Endothelial cell of umbilical vein (primary cell): Measurements from ENCODE around the gene GNAQ. TPM values are rescaled to one million over a fixed set of nuclear protein-coding genes. Genes with fewer than 3 reads are reported as not detected.

ENCODE experiments used
- BruUV-seq: library from RNA; stranded (reverse); fragments of 400-500 nt; replicated peaks from 2 replicates; lab custom pipeline; 2021; lab: Mats Ljungman, UMichigan
- CTCF ChIA-PET: fragments of 300-600, 350-600 bp; sonication (Branson Sonifier 250); formaldehyde crosslinking; loops from one replicate; lab custom pipeline; 2021; ENCODE audit warnings: antibody characterized with exemption, inconsistent platforms; lab: Charles Lee
- POLR2A ChIA-PET: fragments of 300-600, 350-600 bp; sonication (Branson Sonifier 250); formaldehyde crosslinking; loops from one replicate; lab custom pipeline; 2021; ENCODE audit warnings: antibody characterized with exemption, inconsistent platforms; lab: Charles Lee
- DNase-seq: peaks from one replicate; pipeline ENCODE4 v3.0.0-alpha.2; 2011; ENCODE audit warnings: low read depth, low spot score
- FAIRE-seq: peaks from 2 replicates; lab custom pipeline; 2011; peaks lifted over from hg19 to GRCh38; lab: Jason Lieb, UNC
- H2AFZ ChIP-seq: 2 replicates; pipeline ENCODE4 v1.6.0; 2012; ENCODE audit warnings: low read depth, low read length, control low read depth, inconsistent platforms
- H3K27ac ChIP-seq: 2 replicates; pipeline ENCODE4 v1.5.1; 2011; ENCODE audit warnings: low read depth, mild to moderate bottlenecking, control low read depth, low read length, moderate library complexity; ENCODE audit not compliant: insufficient read depth
- H3K27me3 ChIP-seq, 2 experiments: 2 replicates each; pipeline versions ENCODE4 v1.6.0 to v1.6.1; 2011; ENCODE audit warnings: low read length in 2 of 2, mixed read lengths in 1 of 2; ENCODE audit not compliant: control insufficient read depth in 2 of 2, insufficient read depth in 2 of 2
- H3K36me3 ChIP-seq, 2 experiments: 2 replicates in 1 of 2; 3 replicates in 1 of 2; pipeline ENCODE4 v1.5.1; 2011; ENCODE audit warnings: low read length in 2 of 2, mild to moderate bottlenecking in 1 of 2, moderate library complexity in 1 of 2; ENCODE audit not compliant: control insufficient read depth in 2 of 2, insufficient read depth in 2 of 2; ENCODE audit errors: extremely low read depth in 1 of 2
- H3K4me1 ChIP-seq: 3 replicates; pipeline ENCODE4 v1.5.1; 2011; ENCODE audit warnings: mild to moderate bottlenecking, low read length; ENCODE audit not compliant: control insufficient read depth, insufficient read depth; ENCODE audit errors: extremely low read depth
- H3K4me2 ChIP-seq: 2 replicates; pipeline ENCODE4 v1.6.1; 2011; ENCODE audit warnings: low read length, control low read depth, mixed read lengths; ENCODE audit not compliant: insufficient read depth
- H3K4me3 ChIP-seq, 3 experiments: fragments of 200-600 bp in 1 of 3; sonication (generic), shearing (Covaris generic) in 1 of 3; replicated peaks in 1 of 3; 2 replicates each; pipeline ENCODE4 v1.5.1; 2011 to 2016; ENCODE audit warnings: control low read depth in 3 of 3, low read length in 3 of 3, mild to moderate bottlenecking in 2 of 3, inconsistent platforms in 1 of 3, low read depth in 1 of 3, moderate library complexity in 1 of 3; ENCODE audit not compliant: insufficient read depth in 1 of 3
- H3K79me2 ChIP-seq: 2 replicates; pipeline ENCODE4 v1.6.0; 2012; ENCODE audit warnings: low read length, inconsistent platforms; ENCODE audit not compliant: control insufficient read depth, insufficient read depth
- H3K9ac ChIP-seq: replicated peaks from 2 replicates; pipeline ENCODE3; 2011; ENCODE audit warnings: low read length, control low read depth; ENCODE audit not compliant: insufficient read depth; ENCODE audit errors: extremely low read depth
- H3K9me1 ChIP-seq: replicated peaks from 3 replicates; pipeline ENCODE4 v1.6.0; 2011; ENCODE audit warnings: mild to moderate bottlenecking, low read length; ENCODE audit not compliant: control insufficient read depth, insufficient read depth; ENCODE audit errors: extremely low read depth
- H3K9me3 ChIP-seq: replicated peaks from 2 replicates; pipeline ENCODE4 v1.5.1; 2012; ENCODE audit warnings: low read length, inconsistent platforms; ENCODE audit not compliant: control insufficient read depth, insufficient read depth
- H4K20me1 ChIP-seq: replicated peaks from 2 replicates; pipeline ENCODE3; 2011; ENCODE audit warnings: mild to moderate bottlenecking, low read length; ENCODE audit not compliant: control insufficient read depth, insufficient read depth; ENCODE audit errors: extremely low read depth
- CTCF ChIP-seq, 2 donors: IDR thresholded peaks; 1 replicate in 1 of 2; 2 replicates in 1 of 2; pipeline ENCODE4 v1.5.1; 2011; ENCODE audit warnings: low read length in 2 of 2, mild to moderate bottlenecking in 2 of 2, moderate library complexity in 2 of 2, control low read depth in 1 of 2, inconsistent platforms in 1 of 2, low read depth in 1 of 2; ENCODE audit not compliant: insufficient read depth in 1 of 2; ENCODE audit errors: extremely low read depth in 1 of 2
- EZH2 ChIP-seq: IDR thresholded peaks from 2 replicates; pipeline ENCODE4 v1.6.1; 2012; ENCODE audit warnings: borderline replicate concordance, low read depth, mild to moderate bottlenecking, moderate library complexity, low read length, inconsistent platforms; ENCODE audit not compliant: severe bottlenecking
- FOS ChIP-seq: IDR thresholded peaks from 2 replicates; pipeline ENCODE4 v1.6.1; 2011; ENCODE audit warnings: mild to moderate bottlenecking, low read length, moderate library complexity, borderline replicate concordance; ENCODE audit not compliant: insufficient read depth
- GATA2 ChIP-seq: IDR thresholded peaks from 2 replicates; pipeline ENCODE4 v1.7.0; 2011; ENCODE audit warnings: low read depth, mild to moderate bottlenecking, moderate library complexity, mixed read lengths, low read length; ENCODE audit not compliant: insufficient read length, insufficient read depth
- JUN ChIP-seq: IDR thresholded peaks from 2 replicates; pipeline ENCODE4 v1.6.1; 2011; ENCODE audit warnings: borderline replicate concordance, low read depth; ENCODE audit not compliant: insufficient read length, insufficient read depth
- MAX ChIP-seq: IDR thresholded peaks from 2 replicates; pipeline ENCODE4 v1.6.1; 2011; ENCODE audit not compliant: insufficient read depth, insufficient read length
- MYC ChIP-seq: IDR thresholded peaks from one replicate; pipeline ENCODE4 v1.6.1; 2011; ENCODE audit warnings: mild to moderate bottlenecking, low read depth, low read length
- POLR2A ChIP-seq: IDR thresholded peaks from 2 replicates; pipeline ENCODE4 v1.6.1; 2012; ENCODE audit warnings: low read depth, mild to moderate bottlenecking, control low read depth, low read length
- POLR2AphosphoS5 ChIP-seq: IDR thresholded peaks from 2 replicates; pipeline ENCODE4 v1.6.1; 2012; ENCODE audit warnings: low read depth, mild to moderate bottlenecking, control low read depth, low read length, moderate library complexity; ENCODE audit not compliant: insufficient read depth
- dilution Hi-C: fragments of 300-500 bp; cut with MboI; formaldehyde crosslinking; loops from one replicate; pipeline ENCODE4 v1.15.0; 2019; ENCODE audit warnings: low sequenced_read_pairs; ENCODE audit not compliant: extremely low pct_ligation_motif_present
- intact Hi-C: fragments of 100-400 bp; cut with micrococcal nuclease; formaldehyde crosslinking; loops from one replicate; pipeline ENCODE4 v1.10.0; 2022
- polyA plus RNA-seq, 4 experiments: library from polyadenylated mRNA; depleted of rRNA in 3 of 4; stranded (reverse) in 3 of 4; unstranded in 1 of 4; fragments of >200 nt; gene quantifications; 2 replicates each; pipeline versions ENCODE4 v1.2.1 to v1.2.3, GENCODE V29; 2011 to 2012; ENCODE audit warnings: missing spikeins in 1 of 4
- total RNA-seq: library from RNA; stranded (reverse); gene quantifications from 2 replicates; pipeline ENCODE4 v1.2.3, GENCODE V29; 2021

Gene GNAQ
- total and polyA plus RNA-seq, 2 donors (not counting 3 experiments of a cell fraction or from before 2014, with no cell fraction given), result 26.1 to 67.3 TPM

GRCh38 chr9:77917800-77918199 lies 113.8 kb downstream of the GNAQ start:
- TF ChIP-seq MYC, result no peak
- TF ChIP-seq POLR2A, result no peak
- TF ChIP-seq FOS, result no peak
- TF ChIP-seq EZH2, result no peak
- TF ChIP-seq MAX, result no peak
- no peak for TF ChIP-seq POLR2AphosphoS5
- TF ChIP-seq CTCF (IDR thresholded peaks at IDR 0.05; ENCODE audit: extremely low read depth in 1 of 2, insufficient read depth in 1 of 2, low read depth in 1 of 2, low read length in 2 of 2), result no peak
- no peak for TF ChIP-seq GATA2
- TF ChIP-seq JUN, result no peak
- H3K27me3 ChIP-seq, result no peaks in the 10 kb centered on the region
- peaks cover 2% of the 10 kb centered on the region for H3K9me1 ChIP-seq
- dilution Hi-C loops (no loop called here), intact Hi-C loops (loop anchor here (5.0 kb wide), 1 partner anchor 115 kb away; the partner anchor contains the start of gene GNAQ)
- BruUV-seq, result no TSS peak
- H4K20me1 ChIP-seq, result no peaks in the 10 kb centered on the region
- POLR2A ChIA-PET, result no interaction called here
- no peak overlapping the region for H2AFZ ChIP-seq
- CTCF ChIA-PET, result interaction anchor here (0.8 to 1.7 kb wide), 4 partner anchors 10 to 60 kb away, joined by 3 to 6 read pairs (median 4); no protein-coding TSS in a partner anchor
- H3K4me2 ChIP-seq, result no peak overlapping the region
- no peak for FAIRE-seq
- DNase-seq, result no peak
- H3K4me1 ChIP-seq, result peaks cover 3% of the 10 kb centered on the region
- peaks cover 38% of the 10 kb centered on the region for H3K79me2 ChIP-seq
- no peak overlapping the region for H3K27ac ChIP-seq
- peaks cover 4 to 12% of the 10 kb centered on the region in 2 experiments for H3K36me3 ChIP-seq
- H3K9me3 ChIP-seq, result no peaks in the 10 kb centered on the region
- no peak overlapping the region for H3K9ac ChIP-seq
- no peak overlapping the region for H3K4me3 ChIP-seq
